HG02588 (cell line): ENCODE results near the gene NRXN3.

Experiments
- ATAC-seq: cut with Tn5 transposase; IDR thresholded peaks from one replicate; pipeline ENCODE4 v1.9.1; 2021; ENCODE audit warnings: mild to moderate bottlenecking, moderate library complexity; ENCODE audit not compliant: unreplicated experiment

NRXN3 gene

DNA sequence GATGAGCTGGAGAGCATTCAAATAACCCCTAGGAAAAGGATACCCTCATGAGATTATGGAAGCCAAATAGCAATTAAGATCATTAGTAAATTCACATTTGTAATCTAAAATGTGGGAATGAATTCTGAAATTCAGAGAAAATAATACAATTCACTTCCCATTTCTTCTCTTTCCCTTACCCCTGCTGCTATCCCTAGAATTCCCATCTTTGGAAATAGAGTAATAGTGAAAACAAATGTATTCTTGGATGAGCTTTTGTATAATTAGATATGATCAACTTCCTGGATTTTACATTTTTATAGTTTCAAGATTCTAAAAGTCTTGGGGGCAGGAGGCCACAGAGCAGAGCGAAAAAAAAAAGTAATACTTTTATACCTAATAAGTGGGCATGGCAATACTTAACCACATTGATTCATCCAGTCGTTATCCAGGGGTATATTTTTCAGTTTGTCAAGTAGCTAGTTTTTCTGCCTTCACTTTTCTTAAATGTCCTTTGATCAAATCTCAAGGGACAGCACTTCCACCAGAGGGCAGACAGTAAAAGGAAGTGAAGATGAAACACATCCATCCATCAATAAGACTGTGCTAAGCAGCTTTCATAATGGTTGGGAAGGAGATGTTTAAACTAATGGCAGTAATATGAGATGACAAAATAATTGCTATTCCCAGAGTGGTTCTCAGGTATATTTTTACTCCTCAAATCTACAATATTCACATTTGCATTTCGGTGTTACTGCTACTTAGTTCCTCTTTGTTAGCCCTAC lies 1639.9 kb downstream of the NRXN3 start:
- ATAC-seq = no peak

DNA sequence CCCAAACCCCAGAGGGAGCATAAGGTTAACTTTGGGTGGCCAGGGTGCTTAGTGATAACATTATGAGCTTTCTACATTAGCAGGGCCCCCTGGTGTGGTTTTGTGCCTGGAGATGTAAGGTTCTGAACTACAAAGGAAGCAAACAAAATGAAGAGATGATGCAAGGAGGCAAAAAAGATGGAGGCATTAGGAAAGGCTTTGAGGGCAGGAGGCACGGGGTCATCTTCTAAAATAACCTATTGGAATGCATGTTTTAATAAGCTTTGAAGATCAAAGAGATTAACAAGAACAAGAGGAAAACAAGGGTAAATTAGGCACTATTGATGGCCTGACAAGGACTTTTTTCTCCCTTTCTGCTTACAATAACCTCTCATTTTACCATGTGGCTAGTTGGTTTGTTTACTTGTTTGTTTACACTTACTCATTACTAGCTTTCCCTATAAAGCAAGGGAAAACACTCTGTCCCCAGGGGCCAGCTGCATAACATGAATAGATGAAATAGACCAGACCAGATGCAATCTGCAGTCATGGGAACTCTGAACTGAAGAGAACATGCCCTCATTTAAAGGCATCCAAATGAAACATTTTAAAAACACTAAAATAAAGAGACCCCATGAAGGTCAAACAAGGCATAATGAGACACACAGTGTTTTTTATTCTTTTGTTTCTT lies 1650.8 kb downstream of the NRXN3 start:
- no peak for ATAC-seq

DNA sequence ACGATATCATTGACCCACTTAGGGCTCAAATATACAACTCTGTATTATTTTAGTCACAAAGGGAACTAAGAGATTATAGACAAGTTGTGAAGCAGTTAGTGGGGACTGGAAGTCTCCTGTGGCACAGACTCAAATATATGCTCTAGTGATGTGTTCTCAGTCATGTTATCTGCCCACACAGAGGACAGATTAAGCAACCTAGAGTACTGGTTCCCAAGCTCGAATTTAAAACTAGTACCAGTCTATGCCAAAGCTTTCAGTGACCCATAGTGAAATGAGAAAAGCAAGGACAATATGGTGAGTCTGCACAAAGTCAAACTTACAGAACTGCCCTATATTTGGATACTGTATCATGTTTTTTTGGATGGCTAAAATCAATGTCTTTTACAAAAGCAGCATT lies 1651.9 kb downstream of the NRXN3 start:
- ATAC-seq = no peak

DNA sequence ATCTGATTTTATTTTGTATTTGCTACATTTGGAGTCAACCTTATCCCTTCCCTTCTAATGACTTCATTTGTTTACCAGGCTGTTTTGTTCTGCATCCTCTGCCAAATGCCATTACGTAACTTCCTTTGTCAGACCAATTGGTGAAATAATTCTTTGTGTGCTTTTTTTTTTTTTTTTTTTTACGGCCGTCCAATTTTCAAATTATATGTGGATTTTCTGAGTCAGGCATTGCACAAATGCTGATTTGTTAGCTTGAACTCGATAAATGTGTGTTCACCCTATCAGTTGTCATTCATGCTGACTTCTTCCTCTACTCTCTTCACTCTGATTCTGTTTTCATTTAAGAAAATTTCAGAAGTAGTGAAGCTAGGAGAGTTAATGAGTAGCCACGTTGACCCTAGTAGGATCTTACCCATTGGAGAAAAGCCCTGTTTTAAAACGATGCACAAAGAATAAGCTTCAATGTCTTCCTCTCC lies 1654.9 kb downstream of the NRXN3 start:
- no peak for ATAC-seq

DNA sequence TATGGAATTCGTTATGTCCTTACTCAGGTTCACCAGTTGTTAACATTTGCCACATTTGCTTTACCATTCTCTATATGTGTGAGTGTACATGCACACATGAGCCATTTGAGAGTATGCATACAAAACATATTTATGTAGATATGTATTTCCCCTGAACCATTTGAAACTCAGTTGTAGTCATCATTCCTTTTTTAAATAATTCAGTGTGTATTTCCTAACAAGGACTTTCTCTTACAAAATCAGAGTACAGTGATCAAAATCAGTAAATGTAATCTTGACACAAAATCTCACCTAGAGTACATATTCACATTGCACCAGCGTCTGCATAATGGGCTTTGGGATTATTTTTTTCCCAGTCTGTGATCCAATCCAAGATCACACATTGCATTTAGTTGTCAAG lies 1656.2 kb downstream of the NRXN3 start:
- ATAC-seq = no peak

DNA sequence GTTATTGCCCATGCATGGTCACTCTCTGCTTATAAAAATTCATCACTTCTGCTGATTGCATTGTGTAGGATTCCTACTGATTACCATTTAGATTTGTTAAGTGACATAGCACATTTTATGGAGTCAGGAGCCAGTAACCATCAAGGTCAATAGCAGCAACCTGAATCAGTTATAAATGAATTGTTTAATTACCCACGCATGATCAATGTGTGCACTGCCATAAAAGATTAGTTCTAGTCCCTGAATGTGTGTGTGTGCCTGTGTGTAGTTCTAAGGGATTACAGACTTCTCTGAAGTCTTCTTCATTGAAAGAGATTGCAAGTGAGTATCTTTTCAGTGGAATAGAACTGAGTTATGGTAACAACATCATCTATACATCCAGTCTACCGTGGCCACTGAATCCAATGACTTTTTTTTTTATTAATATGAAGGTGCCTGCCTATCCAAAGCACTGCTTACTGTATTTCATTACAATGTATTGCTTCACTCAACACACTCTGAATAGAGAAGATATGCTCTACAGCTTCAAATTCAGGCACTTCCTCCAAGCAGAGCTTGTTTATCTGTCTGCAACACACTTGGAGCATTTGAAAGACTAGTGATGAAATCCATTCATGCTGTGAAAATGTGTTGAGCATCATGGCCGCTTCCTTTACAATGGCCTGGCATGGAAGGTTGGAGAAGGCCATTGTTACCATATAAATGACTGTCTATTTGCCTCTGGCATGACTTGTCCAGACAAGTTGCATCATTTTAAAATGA lies 1659.4 kb downstream of the NRXN3 start:
- ATAC-seq = no peak

DNA sequence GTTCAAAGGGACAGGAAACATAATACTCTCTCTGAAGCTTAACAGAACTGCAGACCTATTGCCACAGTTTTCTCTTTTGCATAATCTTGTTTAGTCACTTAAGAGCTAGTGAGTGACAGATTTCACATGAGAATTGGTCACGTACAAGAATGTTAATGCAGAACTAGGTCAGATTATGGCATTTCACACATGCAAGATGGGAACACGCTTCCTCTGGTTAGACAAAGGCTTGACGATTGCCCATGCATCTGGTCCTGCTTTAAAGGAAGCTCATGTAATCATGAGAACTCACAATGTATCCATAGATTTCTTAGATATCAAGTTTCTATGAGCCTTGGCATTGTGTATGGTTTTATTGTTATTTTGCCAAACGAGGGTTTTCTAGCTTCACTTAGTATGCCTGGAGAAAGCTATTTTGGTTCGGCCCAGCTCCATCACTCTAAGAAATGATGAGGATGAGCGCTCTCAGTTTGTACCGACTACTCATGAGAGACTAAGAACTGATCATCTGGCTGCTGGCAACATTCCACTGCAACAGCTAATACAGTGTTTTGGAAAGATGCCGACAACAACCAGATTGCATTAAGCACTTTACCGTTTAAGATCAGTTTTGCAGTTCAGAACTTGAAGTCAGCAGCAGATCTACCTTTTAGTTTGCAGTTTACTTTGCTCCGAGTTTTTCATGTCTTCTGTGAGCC lies 1661.2 kb downstream of the NRXN3 start:
- ATAC-seq = no peak

DNA sequence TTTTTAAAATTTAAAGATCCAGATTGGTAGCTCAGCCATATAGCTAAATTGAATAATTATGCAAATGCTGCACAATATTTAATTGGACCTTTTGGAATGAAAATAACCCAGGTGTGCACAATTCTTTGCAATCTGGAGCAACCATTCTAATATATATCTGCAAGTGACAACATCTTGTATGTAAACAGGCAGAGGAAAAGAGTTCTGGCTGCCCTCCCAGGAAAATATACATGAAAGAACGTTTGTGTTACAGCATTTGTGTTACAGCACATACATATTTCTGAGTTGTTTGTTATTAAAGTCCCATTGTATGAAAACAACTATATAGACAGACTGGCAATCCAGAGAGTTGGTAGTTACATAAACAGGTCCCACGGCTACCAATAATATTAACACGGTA lies 1663.6 kb downstream of the NRXN3 start:
- ATAC-seq = no peak

DNA sequence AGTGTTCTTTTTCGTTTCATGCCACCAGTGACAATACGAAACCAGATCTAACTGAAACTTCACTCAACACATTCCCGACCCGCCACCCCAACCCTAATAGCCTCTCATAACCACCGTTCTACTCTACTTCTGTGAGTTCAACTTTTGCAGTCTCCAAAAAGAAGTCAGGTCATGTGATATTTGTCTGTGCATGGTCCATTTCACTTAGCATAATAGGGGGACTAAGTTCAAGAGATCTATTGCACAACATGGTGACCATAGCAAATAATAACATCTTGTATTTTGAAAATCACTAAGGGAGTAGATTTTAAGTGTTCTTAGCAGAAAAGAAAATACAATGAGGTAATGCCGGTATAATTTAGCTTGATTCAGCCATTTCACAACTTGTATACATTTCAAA lies 1664.7 kb downstream of the NRXN3 start:
- ATAC-seq = no peak

DNA sequence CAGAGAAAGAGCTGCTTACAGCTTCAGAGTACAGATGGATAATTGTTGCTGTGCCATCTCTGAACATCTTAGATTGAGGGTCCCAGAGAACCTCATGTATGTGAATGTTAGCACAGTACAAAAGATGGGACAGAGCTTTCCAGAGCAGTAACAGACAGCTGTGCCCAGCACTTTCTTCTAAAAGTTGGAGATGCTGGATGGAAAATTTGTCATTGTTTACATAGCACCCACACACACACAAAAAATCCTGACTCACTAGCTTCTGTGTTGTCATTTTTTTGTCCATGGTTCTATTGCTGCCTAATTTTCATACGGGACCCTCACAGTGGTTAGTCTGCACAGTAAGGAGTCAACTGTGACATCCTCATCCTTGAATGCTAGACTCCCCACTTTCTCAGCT lies 1666.4 kb downstream of the NRXN3 start:
- no peak for ATAC-seq

DNA sequence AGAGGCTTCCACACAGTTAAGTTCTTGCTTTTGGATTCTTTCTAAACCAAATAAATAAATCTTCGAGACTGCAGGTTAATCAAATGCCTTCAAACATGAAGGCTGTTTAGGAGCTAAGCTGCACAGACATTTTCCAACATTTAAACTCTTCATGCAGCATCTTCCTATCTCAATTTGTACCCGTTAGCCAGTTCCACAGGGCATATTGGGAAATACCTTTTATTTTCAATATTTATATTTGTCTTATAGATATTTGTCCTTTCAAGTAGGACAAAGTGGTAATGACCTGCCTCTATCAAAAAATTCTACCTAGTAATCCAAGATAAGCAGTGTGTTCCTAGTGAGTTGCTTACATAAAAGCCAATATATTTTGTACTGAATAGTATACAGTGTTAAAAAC lies 1667.5 kb downstream of the NRXN3 start:
- ATAC-seq = no peak

DNA sequence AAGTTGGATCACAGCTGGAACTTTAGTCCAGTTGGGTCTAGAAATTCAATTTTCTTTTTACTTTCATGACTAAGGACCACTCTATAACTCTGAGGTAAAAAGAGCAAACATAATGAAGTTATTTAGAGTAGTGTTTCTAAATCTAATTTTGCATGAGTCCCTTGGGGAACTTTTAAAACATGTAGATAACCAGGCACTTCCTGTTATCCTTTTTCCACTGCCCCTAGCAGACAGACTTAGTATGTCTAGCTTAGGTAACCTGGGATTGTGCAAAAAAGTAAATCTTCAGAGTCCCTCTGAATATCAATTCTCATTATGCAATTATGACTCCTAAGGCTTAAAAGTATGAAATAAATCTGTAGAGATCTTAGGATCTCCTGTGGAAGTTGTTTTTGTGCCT lies 1669.9 kb downstream of the NRXN3 start:
- ATAC-seq = no peak

DNA sequence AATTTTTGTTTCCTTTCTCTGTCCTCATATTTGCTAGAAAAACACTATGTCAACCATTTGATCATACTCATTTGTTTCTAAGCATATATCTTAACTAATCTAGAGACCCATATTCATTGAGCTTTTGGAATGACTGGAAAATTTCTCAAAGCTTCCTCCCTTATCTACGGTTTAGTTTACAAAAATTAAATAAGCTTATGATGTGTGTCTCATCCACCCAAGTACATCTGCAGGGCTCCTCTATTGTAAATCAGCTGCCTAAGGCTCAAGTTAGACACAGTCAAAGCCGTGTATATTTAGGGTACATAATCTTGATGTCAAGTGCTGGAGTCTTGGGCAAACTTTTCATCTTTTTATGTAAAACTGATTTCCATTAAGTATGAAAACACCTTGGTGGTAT lies 1670.7 kb downstream of the NRXN3 start:
- no peak for ATAC-seq

DNA sequence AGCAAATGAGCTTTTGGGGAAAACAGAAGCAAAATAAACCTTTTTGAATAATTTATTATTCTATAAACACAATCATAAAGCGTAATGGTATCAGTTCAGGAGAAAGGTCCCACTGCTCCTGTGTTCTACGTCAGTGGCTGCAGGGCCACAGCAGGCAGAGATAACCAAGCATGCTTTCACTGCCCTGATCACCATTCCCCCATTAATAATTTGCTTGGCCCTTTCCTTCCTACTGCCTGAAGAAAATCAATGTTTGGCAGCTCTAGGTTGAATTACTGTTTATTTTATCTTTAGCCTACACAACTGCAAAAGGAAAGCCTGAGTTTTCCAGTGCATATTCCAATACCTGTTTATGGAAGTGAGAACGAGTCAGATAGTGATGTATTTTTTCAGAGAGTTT lies 1671.3 kb downstream of the NRXN3 start:
- ATAC-seq = no peak

DNA sequence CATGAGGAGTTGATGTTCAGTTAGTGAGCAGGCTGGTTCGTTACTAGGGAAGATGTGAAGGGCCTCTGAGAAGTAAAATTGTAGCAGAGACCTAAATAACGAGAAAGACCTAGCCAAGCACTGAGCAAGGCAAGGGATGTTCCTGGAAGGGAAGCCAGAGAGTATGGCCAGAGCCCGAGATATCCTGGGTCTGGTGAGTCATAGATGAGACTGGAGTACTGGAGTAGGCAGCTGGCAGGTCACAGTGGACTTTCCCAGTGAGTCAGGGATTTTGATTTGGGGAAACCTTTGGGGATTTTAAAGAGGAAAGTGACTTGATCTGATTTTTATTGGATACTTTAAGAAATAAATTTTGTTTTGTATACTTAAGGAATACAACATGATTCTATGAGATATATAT lies 1672.1 kb downstream of the NRXN3 start:
- ATAC-seq = no peak

DNA sequence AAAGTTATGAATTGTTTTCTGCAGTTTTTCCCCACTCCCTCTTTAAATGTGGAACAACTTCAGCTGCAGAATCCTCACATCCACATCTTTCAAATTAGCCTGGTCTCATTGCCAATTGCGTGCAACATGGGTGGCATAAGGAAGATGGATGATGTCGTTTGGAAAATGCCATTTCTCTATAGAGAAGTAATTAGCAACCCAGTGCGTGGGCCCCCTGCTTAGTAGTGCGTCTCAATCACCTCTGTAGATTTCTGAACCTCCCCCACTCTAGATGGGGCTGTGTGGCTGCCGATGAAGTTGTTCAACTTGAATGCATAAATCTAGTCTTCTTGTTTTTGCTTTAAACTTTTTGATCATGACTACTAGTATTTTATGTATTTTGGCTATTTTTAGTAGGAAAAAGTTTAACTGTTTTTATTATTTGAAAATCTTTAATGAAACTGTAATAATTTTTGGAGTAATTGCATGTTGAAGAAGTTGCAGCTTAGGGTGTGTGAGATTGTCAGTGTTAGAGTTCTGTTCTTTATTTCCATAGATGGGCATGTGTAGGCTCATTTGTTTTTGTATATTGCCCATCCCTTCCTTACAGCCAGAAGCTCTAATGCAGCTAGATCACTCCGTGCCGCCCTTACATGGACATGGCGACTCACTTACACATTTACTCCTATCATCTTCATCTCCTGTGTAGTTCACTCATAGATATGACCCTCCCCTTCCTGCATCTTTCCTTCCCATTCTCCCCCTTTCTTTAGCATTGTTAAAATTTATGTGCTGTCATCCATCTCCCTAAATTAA lies 1683.0 kb downstream of the NRXN3 start:
- no peak for ATAC-seq

DNA sequence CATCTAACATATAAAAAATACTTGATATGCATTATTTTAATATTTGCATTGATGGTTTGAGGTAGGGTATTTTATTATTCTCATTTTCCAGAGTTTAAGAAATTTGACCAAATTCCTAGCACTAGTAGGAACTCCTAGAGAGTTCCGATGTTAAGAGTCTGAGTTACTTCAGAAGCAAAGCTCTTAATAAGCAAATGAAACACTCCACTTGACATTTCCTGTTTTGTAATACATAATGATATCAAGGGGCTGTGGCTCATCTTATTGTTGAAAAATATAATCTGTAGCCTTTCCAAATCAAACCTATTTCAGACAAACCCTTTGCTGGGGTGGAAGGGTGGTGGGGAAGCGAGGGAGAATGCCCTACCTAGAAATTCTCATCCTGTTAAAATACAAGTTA lies 1685.6 kb downstream of the NRXN3 start:
- no peak for ATAC-seq

DNA sequence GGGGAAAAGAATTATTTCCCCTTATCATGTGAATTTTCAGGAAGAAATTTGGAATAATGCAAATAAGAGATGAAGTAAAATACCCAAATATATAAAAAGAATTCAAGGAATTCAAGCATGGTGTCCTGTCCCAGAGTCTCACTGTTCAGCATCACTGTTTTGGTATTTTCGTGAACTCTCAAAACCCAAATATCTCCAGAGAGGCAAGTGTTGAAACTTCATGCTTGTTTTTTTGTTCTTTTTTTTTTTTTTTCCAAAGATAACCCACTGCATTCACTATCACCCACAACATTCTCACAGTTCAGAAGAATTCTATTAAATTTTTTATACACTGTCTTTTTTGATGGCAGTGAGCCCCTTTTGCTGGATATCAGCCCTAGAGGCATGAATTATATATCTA lies 1686.2 kb downstream of the NRXN3 start:
- no peak for ATAC-seq

DNA sequence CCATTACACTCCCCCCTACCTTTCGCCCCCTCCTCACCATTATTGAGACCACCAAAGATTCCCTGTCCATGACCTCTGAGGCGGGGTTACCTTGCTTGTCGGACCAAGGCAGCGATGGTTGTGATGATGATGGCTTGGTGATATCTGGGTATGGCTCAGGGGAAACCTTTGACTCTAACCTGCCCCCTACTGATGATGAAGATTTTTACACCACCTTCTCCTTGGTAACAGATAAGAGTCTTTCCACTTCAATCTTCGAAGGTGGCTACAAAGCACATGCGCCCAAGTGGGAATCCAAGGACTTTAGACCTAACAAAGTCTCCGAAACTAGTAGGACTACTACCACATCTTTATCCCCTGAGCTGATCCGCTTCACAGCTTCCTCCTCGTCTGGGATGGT lies 1690.9 kb downstream of the NRXN3 start:
- no peak for ATAC-seq

DNA sequence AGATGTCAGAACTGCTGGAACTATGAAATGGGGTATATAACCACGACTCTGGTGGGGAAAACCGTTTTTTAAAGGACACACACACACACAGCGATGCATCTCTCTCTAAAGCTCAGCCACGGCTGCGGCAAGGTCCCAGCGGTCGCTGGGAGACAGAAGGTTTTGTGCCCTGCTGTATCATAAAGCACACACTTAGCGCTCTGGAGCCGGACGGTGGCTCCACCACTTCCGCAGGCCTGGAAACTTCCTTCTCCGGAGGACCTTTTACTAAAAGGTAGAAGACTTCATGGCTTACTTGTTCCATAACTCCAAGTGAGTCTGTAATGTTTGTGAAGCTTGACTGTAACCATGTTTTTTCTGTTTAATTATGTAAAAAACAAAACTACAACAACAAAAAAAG lies 1691.9 kb downstream of the NRXN3 start:
- ATAC-seq = no peak

DNA sequence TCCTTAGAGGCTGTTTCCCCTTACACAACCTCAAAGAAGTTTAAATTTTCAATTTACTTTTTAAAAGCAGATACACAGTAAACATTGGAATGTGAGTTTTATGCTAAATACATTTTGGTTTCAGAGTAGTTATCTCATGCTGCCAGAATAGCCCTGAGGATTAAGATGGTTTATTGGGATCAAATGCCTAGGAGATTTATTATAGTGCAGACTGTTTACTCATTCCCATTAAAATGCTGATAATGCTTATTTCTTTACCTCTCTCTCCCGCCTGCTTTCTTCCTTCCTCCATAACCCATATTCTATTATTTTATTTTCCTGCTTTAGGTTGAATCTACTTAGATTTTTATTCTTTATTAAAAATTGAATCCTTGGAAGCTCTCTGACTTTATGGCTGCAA lies 1701.0 kb downstream of the NRXN3 start:
- ATAC-seq = no peak
